ENCODE measurements around the gene KBTBD4. TPM values are rescaled to one million over a fixed set of nuclear protein-coding genes. Genes with fewer than 3 reads are reported as not detected.
A peak's percentile ranks its signal among the peaks of the same experiment; 100 is the strongest.
"Not testable (repeated sequence)": the region's sequence is repeated elsewhere in the genome, so short reads cannot be mapped to it uniquely, and the experiment has no call there.

KBTBD4 gene
- total and polyA plus RNA-seq, 2 donors (not counting 1 experiment from before 2014, with no cell fraction given) = 8.6 to 20.3 TPM

GRCh38 chr11:47531666-47532065, 47.1 kb downstream of the KBTBD4 start:
- Histone ChIP-seq H3K27ac (ENCODE audit: low read length in 2 of 2) (no peak overlapping the region), H3K4me1 (ENCODE audit: control insufficient read depth in 2 of 2, insufficient read depth in 2 of 2, low read length in 2 of 2) (peaks cover 9 to 16% of the 10 kb centered on the region in 2 donors), H3K79me2 (ENCODE audit: control insufficient read depth, insufficient read depth, low read length) (peaks cover 100% of the 10 kb centered on the region), H3K4me2 (replicated peaks; ENCODE audit: low read depth, low read length, poor library complexity, severe bottlenecking) (no peak overlapping the region), H3K9me3 (ENCODE audit: control extremely low read depth in 1 of 3, control insufficient read depth in 2 of 3, insufficient read depth in 1 of 3, low read length in 2 of 3) (no peaks in the 10 kb centered on the region), H3K4me3 (ENCODE audit: control extremely low read depth in 1 of 5, extremely low read depth in 1 of 5, insufficient read depth in 1 of 5, low read depth in 2 of 5, low read length in 4 of 5) (no peak overlapping the region), H4K20me1 (ENCODE audit: control insufficient read depth, insufficient read depth, low read length, poor library complexity, severe bottlenecking) (peaks cover 93% of the 10 kb centered on the region), H3K27me3 (replicated peaks in 1 of 4; ENCODE audit: control extremely low read depth in 1 of 4, control insufficient read depth in 3 of 4, insufficient read depth in 4 of 4, low read length in 3 of 4) (no peaks in the 10 kb centered on the region), H3K36me3 (replicated peaks in 1 of 2; ENCODE audit: control extremely low read depth in 1 of 2, control insufficient read depth in 1 of 2, extremely low read depth in 1 of 2, insufficient read depth in 2 of 2, low read length in 1 of 2) (peaks cover 0 to 28% of the 10 kb centered on the region in 2 experiments), H3K9ac (ENCODE audit: low read length) (no peak overlapping the region), H2AFZ (ENCODE audit: insufficient read depth, low read depth, low read length, poor library complexity, severe bottlenecking) (no peak overlapping the region)
- POLR2A ChIA-PET = no interaction called here
- TF ChIP-seq EZH2 (IDR thresholded peaks at IDR 0.05; ENCODE audit: borderline replicate concordance, insufficient read depth, low read depth, low read length, poor library complexity, severe bottlenecking) = no peak
- no peak for TF ChIP-seq CTCF (IDR thresholded peaks at IDR 0.05)
- WGBS (ENCODE audit: insufficient coverage) = no CpG with 5 or more reads among the region's 3 CpGs
- H3K9me3 Mint-ChIP-seq (ENCODE audit: insufficient read depth) = no peaks in the 10 kb centered on the region
- CTCF ChIA-PET = interaction anchor here (0.7 kb wide), 1 partner anchor 598 kb away, joined by 4 read pairs; no protein-coding TSS in a partner anchor
- no peak for DNase-seq
- peaks cover 37% of the 10 kb centered on the region for H3K4me1 Mint-ChIP-seq
- H3K27me3 Mint-ChIP-seq = no peaks in the 10 kb centered on the region
- no peak overlapping the region for H3K27ac Mint-ChIP-seq
- H3K4me3 Mint-ChIP-seq = no peak overlapping the region
- intact Hi-C loops (cut with micrococcal nuclease) = no loop called here
- no peak for ATAC-seq (ENCODE audit: low read depth)

- POLR2A ChIA-PET; CTCF ChIA-PET; H3K9ac ChIP-seq (ENCODE audit: low read length); H3K9me3 ChIP-seq (ENCODE audit: control extremely low read depth in 1 of 3, control insufficient read depth in 2 of 3, insufficient read depth in 1 of 3, low read length in 2 of 3); H3K4me3 ChIP-seq (ENCODE audit: control extremely low read depth in 1 of 5, extremely low read depth in 1 of 5, insufficient read depth in 1 of 5, low read depth in 2 of 5, low read length in 4 of 5); H3K4me3 Mint-ChIP-seq; DNase-seq; H3K27me3 Mint-ChIP-seq; H3K27ac Mint-ChIP-seq; H3K4me2 ChIP-seq (replicated peaks; ENCODE audit: low read depth, low read length, poor library complexity, severe bottlenecking); H3K27me3 ChIP-seq (replicated peaks in 1 of 4; ENCODE audit: control extremely low read depth in 1 of 4, control insufficient read depth in 3 of 4, insufficient read depth in 4 of 4, low read length in 3 of 4); H2AFZ ChIP-seq (ENCODE audit: insufficient read depth, low read depth, low read length, poor library complexity, severe bottlenecking); ATAC-seq (ENCODE audit: low read depth); intact Hi-C loops (cut with micrococcal nuclease); H3K9me3 Mint-ChIP-seq (ENCODE audit: insufficient read depth): not testable (repeated sequence)
- Histone ChIP-seq H3K27ac (ENCODE audit: low read length in 2 of 2) (peak overlapping the region in 1 of 2 donors; percentile 37), H3K36me3 (replicated peaks in 1 of 2; ENCODE audit: control extremely low read depth in 1 of 2, control insufficient read depth in 1 of 2, extremely low read depth in 1 of 2, insufficient read depth in 2 of 2, low read length in 1 of 2) (peaks cover 0 to 25% of the 10 kb centered on the region in 2 experiments), H4K20me1 (ENCODE audit: control insufficient read depth, insufficient read depth, low read length, poor library complexity, severe bottlenecking) (peaks cover 94% of the 10 kb centered on the region), H3K4me1 (ENCODE audit: control insufficient read depth in 2 of 2, insufficient read depth in 2 of 2, low read length in 2 of 2) (peaks cover 17 to 21% of the 10 kb centered on the region in 2 donors), H3K79me2 (ENCODE audit: control insufficient read depth, insufficient read depth, low read length) (peaks cover 100% of the 10 kb centered on the region)
- H3K4me1 Mint-ChIP-seq = peaks cover 44% of the 10 kb centered on the region
- WGBS (ENCODE audit: insufficient coverage) = 95% methylated on average over 9 of the region's 9 CpGs
Measured at GRCh38 chr11:47530721-47531120, 48.0 kb downstream of the KBTBD4 start.

All from B cell (primary cell).